ENCODE results near the gene SLC22A2.

DNA sequence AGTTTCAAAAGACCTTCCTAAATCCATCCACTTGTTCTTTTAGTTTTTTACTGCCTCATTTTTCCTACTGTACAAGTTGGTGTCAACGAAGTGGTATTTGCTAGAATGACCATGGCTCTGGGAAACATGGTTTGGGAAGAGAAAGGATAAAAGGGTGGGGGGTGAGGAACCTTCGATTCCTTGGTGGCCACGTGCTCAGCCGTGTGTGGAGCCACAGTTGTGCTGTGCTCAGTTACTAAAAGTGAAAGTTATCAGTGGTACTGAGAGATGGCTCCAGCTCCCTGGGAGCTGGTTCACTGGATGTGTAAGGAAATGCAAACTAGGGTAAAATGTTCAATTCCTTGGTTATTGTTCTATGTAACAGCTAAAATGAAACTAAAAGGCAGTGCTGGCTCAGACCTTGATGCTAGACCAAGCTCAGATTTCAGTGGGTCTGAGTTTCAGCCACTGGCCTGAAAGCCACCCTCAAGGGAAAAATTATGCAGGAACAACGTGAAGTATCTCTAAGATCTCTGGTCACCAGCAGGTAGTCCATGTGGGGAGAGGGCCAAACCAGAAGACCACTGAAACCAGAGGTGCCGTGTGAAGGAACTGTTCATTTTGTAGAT lies 7.4 kb upstream of the SLC22A2 start:
- TF ChIP-seq, protein P1, sequence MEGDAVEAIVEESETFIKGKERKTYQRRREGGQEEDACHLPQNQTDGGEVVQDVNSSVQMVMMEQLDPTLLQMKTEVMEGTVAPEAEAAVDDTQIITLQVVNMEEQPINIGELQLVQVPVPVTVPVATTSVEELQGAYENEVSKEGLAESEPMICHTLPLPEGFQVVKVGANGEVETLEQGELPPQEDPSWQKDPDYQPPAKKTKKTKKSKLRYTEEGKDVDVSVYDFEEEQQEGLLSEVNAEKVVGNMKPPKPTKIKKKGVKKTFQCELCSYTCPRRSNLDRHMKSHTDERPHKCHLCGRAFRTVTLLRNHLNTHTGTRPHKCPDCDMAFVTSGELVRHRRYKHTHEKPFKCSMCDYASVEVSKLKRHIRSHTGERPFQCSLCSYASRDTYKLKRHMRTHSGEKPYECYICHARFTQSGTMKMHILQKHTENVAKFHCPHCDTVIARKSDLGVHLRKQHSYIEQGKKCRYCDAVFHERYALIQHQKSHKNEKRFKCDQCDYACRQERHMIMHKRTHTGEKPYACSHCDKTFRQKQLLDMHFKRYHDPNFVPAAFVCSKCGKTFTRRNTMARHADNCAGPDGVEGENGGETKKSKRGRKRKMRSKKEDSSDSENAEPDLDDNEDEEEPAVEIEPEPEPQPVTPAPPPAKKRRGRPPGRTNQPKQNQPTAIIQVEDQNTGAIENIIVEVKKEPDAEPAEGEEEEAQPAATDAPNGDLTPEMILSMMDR (conservative IDR thresholded peaks at IDR 0.05 in 1 of 2, IDR thresholded peaks at IDR 0.05 in 1 of 2; ENCODE audit: low read depth in 1 of 2, low read length in 2 of 2) = no peak
- TF ChIP-seq EZH2 (IDR thresholded peaks at IDR 0.05; ENCODE audit: low read length, missing control alignments) = no peak

Data from fibroblast of lung (primary cell).